Aortic smooth muscle cell (primary cell): Measurements from ENCODE around the gene ABCD4. TPM values are rescaled to one million over a fixed set of nuclear protein-coding genes. Genes with fewer than 3 reads are reported as not detected.

Source experiments
- total RNA-seq: library from RNA; depleted of rRNA; stranded (reverse); fragments of >200 nt; gene quantifications from 2 replicates; pipeline ENCODE4 v1.2.3, GENCODE V29; 2014

ABCD4 gene
- total RNA-seq, result 18.5 and 20.0 TPM in 2 replicates

GRCh38 chr14:74302634-74303569 lies at the start of gene ABCD4:
ABCD4 (minus strand) TSS chr14:74302934; CDS start chr14:74302912, 22 bp downstream.

GRCh38 chr14:74348241-74348734 lies 45.6 kb upstream of the ABCD4 start, which contains the start of gene VRTN:
VRTN (plus strand) TSS chr14:74348471; CDS start chr14:74356784, 8,313 bp downstream.

GRCh38 chr14:74238974-74239847 lies 63.5 kb downstream of the ABCD4 start, which contains the start of gene VSX2:
VSX2 (plus strand) TSS chr14:74239449; CDS start chr14:74239562, 113 bp downstream.

Other genes starting within 250 kb of the ABCD4 start
- gene ALDH6A1, start 218.5 kb downstream of the ABCD4 start, total RNA-seq, result 21.0 and 26.8 TPM in 2 replicates
- gene LIN52, start 218.0 kb downstream of the ABCD4 start, total RNA-seq, result 8.6 and 9.5 TPM in 2 replicates
- gene VSX2, start 63.5 kb downstream of the ABCD4 start, total RNA-seq, result not detected in 2 replicates
- not detected in 2 replicates for gene VRTN, start 45.5 kb upstream of the ABCD4 start, total RNA-seq
- gene SYNDIG1L, start 123.3 kb upstream of the ABCD4 start, total RNA-seq, result not detected in 2 replicates
- gene NPC2, start 190.4 kb upstream of the ABCD4 start, total RNA-seq, result 251 and 375 TPM in 2 replicates
- gene ISCA2, start 190.8 kb upstream of the ABCD4 start, total RNA-seq, result 7.0 and 7.5 TPM in 2 replicates